Hematopoietic multipotent progenitor cell treated with erythropoietin and hydrocortisone succinate and interleukin-3 and kit ligand, for 15 days (in vitro differentiated cells): ENCODE results near the gene F7.
"Not testable (repeated sequence)": the region's sequence is repeated elsewhere in the genome, so short reads cannot be mapped to it uniquely, and the experiment has no call there.

Experiments
- DNase-seq: peaks from one replicate; pipeline ENCODE4 v3.0.0-alpha.2; 2015; ENCODE audit warnings: low spot score

F7 gene

DNA sequence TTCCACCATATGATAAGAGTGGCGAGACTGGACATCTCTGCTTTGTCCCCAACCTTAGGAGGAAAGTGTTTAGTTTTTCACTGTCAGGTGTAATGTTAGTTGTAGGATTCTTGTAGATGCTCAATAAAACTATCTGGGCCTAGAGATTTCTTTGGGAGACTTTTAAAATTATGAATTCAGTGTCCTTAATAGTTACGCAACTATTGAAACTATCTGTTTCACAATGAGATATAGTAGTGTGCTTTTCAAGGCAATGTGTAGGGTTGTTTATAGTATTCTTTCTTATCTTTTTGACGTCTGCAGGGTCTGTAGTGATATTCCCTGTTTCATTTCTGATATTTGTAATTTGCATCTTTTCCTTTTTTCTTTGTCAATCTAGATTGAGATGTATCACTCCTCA, 33.2 kb upstream of the F7 start:
- DNase-seq, result no peak

GRCh38 chr13:113073942-113074341, 31.6 kb upstream of the F7 start:
- no peak for DNase-seq

GRCh38 chr13:113074401-113074800, 31.2 kb upstream of the F7 start:
- DNase-seq, result no peak

DNA sequence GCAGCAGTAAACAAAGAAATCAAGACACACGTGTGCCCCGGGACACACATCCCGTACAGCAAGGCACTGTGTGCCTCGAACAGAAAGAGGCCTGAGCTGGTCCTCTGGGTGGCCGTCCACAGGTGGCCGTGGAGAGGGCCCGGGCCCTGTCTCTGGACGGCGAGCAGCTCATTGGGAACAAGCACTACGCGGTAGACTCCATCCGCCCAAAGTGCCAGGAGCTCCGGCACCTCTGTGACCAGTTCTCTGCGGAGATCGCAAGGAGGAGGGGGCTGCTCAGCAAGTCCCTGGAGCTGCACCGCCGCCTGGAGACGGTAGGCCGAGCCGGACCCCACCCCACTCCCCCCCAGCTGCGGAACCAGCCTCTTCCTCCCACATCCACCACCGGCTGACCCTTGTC, 30.7 kb upstream of the F7 start:
- DNase-seq, result no peak

GRCh38 chr13:113075711-113076110, 29.9 kb upstream of the F7 start:
- no peak for DNase-seq

- DNase-seq, result no peak
Observed at GRCh38 chr13:113076681-113077401, 28.8 kb upstream of the F7 start.

GRCh38 chr13:113077566-113077952, 28.0 kb upstream of the F7 start:
- DNase-seq, result no peak

DNA sequence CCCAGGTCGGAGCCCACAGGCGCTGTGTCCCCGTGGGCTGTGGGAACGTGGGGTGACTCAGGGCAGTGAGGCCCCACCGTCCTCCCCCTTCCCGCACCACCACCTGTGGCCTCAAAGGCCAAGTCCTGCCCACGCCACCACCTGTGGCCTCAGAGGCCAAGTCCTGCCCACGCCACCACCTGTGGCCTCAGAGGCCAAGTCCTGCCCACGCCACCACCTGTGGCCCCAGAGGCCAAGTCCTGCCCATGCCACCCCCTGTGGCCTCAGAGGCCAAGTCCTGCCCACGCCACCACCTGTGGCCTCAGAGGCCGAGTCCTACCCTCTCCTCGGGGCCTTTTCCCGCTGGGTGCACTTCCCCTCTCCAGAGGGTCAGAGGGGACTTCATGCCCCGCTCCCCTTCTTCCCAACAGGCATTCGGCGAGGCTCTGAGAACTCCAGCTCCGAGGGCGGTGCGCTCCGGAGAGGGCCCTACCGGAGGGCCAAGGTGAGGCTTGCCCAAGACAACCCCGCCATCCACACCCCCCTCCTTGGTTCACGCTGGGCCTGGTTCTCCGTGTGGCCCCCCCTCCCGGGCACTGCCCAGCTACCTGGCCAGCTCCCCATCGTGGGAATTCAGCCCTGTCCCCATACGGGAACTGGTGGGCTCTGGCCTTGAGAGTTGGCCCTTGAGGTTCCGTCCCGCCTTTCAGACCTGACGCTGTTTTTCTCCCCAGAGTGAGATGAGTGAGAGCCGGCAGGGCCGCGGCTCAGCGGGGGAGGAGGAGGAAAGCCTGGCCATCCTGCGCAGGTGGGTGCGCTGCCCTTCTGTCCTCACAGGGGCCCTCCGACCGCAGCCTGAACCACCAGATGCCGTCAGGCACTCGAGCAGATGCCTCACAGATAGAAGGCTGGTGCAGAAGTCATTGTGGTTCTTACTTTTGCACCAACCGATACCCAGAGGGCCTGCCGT, 27.4 kb upstream of the F7 start:
- no peak for DNase-seq

DNA sequence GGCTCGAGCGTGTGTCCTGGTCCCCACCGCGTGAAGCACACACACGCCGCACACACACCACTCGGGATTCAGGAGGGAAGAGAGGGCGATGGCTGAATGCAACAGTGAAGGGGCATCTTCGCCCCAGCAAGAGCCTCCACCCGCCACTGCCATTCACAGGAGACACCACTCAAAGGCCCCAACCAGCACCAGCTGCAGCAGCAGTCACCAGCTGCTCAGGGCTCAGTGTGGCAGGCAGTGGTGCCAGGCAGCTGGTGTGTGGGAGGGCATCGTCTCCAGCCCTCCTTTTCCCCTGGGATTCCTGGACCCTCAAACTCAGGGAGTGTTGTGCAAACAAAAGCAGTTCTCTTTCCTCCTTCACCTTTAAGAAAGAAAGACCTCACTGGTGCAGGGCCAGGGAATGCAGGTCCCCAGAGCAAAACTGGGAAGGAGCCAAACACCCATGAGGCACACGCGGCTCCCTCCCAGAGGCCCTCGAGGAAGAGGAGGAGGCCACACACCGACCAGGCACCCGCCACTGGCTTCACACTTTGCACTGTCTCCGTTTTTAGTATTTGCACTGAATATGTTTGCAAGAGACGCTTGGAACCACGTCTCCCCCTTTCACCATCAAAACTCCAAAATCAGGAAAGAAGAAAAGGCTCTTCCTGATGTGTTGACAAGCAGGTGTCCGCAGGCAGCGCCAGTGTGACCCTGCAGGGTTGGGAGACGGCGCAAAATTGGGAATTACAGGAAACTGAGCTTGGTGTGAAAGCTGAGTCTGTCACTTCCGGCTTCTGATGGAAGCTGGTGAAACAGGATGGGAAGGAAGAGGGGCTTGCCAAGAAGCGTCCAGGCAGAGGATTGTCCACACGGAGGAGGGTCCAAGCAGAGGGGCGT, 26.4 kb upstream of the F7 start:
- DNase-seq, result no peak

DNA sequence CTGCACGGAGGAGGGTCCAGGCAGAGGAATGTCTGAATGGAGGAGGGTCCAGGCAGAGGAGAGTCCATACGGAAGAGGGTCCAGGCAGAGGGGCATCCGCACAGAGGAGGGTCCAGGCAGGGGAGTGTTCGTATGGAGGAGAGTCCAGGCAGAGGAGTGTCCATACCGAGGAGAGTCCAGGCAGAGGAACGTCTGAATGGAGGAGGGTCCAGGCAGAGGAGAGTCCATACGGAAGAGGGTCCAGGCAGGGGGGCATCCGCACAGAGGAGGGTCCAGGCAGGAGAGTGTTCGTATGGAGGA, 25.9 kb upstream of the F7 start:
- DNase-seq, result not testable (repeated sequence)

GRCh38 chr13:113080361-113080831, 25.2 kb upstream of the F7 start:
- DNase-seq, result no peak

DNA sequence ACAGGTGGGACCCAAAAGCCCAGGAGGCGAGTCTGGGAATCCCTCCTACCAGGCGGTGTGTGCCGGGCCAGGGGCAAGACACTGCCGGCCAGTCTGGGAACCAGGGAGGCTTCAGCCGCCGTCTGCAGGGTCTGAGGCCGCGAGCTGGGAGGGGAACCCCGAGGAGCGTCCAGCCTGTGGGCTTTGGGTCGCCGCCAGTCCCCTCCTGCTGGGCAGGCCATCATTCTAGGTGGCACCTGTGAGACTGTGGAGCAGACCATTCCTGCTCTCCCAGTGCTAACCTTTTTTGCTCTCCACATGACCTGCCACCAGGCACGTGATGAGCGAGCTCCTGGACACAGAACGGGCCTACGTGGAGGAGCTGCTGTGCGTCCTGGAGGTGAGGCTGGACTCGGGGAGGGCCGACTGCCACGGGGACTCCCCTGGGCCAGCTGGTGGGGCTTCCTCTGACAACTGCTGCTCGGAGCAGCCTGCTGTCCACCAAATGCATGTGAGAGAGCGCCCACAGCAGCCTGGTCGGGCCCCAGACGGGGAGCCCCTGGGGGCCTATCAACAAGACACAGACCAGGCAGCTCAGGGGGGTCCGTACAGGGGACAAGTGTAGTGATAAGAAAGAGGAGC, 24.6 kb upstream of the F7 start:
- no peak for DNase-seq

- DNase-seq, result no peak
Observed at GRCh38 chr13:113082198-113083021, 23.2 kb upstream of the F7 start.

DNA sequence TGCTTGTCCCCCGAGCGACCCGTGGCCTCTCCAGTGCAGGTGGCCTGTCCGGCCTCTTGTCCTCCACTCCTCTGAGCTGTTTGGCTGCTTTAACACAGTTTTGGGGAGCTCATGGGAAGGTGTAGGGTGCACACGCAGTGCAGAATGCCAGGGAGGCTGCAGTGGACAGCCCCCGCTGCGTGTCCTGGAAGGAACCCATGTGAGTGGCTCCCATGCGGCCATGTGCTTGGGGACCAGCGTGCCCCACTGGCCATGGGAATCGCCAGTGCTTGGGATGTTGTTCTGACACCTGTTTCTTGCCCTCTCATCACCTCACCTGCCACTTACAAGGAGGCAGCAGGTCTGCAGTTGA, 22.6 kb upstream of the F7 start:
- no peak for DNase-seq

GRCh38 chr13:113083402-113084061, 22.1 kb upstream of the F7 start:
- no peak for DNase-seq

- DNase-seq, result no peak
Observed at GRCh38 chr13:113084094-113084942, 21.3 kb upstream of the F7 start.

DNA sequence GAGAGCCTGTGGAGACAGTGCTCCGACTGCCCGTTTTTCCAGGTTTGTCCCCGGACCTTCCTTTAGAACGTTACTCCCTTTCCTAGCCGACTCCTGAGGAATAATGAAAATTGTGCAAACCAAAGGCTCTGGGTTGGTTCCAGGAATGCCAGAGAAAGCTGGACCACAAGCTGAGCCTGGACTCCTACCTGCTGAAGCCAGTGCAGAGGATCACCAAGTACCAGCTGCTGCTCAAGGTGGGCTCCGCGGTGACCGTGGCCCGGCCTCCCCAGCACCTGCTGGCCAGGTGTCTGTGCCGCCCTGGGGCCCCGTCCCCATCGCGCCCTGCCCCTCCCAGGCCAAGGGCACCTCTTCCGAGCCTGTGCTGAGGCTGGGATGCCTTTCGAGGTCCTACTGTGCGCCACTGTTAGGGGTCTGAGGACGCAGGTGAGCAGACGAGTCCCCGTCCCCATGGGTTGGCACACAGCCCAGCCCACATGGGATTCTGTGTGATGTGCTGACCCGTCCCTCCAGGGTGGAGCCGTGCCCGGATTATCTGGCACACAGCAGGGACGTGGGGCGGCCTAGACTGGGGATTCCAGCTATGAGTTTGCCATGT, 20.5 kb upstream of the F7 start:
- no peak for DNase-seq

- DNase-seq, result no peak
Observed at GRCh38 chr13:113086031-113086750, 19.4 kb upstream of the F7 start.
